ENCODE results near the gene SKOR2.
"Not testable (repeated sequence)": the region's sequence is repeated elsewhere in the genome, so short reads cannot be mapped to it uniquely, and the experiment has no call there.

Gene SKOR2

DNA sequence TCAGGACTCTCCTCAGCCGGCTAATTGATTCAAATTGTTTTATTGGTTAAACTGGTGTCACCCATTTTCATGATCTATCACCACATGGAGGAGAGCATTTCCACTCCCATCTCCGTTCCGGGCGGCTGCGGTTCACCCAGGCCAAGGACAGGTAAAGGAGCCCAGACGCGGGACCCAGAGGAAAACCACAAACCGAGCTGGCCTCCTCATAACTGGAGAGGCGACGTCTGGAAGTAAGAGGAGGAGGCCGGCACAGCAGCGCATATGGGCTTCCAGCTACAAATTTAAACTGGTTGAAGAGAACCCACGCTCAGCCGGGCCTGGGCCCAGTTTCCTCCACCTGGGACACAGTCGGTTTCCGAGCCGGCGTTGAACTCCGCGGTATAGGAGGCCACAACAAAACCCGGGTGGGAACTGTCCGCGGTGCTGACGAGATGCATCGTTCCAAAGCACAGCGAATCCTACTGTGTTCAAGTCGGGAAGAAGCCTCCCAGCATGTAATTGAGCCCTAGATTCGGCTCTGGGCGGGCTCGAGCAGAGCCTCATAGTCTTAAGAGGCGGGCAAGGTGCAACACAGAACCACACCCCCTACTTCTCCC is 3.0 kb upstream of the SKOR2 start:
- peak; percentile 28 for DNase-seq

DNA sequence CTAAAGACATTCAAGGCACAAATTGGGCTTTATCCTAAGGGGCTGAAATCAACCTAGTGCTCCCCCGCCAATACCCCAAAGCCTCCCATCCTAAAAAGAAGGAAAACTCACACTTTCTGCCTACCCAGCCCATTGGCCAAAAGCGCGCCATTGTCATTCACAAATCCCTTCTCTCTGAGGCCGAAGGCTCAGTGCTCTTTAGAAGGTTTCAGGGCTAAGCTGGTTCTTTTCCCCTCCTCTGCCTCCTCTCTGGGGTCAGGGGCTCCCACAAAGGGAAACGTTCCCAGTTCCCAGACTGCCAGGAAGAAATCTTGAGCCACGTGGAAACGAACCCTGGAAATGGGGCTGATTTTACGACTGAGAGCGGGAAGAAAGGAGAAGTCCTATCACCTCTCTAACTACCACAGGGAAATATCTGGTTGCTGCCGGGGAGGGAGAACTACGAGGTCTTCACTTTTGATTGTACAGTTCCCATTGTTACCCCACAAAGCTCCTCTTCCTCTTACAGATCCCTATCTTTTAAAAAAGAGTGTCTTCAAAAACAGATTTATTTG is 1.7 kb upstream of the SKOR2 start:
- no peak for DNase-seq

DNA sequence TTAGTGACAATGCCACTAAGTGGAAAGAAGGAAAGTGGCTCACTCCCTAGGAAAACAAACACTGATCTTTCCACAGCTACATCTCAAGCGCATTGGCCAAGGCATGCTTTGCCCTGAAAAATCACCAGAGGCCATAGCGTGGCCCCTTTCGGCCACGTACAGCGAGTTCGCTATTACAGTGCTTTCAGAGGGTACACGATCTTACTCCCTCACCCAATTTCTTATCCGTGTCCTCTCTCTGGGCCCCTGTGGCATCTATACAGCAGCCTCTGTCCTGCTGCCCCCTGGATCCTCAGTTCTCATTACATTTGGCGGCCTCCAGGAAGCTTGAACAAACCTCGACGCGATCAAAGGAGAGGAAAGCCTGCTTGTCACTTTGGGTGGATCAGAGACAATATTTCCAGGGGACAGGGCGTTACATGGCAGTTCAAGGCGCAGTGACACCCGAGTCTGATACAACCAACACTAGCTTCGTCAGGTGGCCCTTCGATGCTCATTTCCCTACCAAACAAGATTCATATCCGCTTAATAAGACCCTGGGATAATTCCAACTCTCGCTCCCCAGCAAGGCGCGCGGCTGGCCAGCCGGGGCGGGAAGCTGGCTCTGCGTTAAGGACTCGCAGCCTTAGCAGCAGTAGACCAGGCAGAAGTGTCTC is 941 bp downstream of the SKOR2 start:
- no peak for DNase-seq

DNA sequence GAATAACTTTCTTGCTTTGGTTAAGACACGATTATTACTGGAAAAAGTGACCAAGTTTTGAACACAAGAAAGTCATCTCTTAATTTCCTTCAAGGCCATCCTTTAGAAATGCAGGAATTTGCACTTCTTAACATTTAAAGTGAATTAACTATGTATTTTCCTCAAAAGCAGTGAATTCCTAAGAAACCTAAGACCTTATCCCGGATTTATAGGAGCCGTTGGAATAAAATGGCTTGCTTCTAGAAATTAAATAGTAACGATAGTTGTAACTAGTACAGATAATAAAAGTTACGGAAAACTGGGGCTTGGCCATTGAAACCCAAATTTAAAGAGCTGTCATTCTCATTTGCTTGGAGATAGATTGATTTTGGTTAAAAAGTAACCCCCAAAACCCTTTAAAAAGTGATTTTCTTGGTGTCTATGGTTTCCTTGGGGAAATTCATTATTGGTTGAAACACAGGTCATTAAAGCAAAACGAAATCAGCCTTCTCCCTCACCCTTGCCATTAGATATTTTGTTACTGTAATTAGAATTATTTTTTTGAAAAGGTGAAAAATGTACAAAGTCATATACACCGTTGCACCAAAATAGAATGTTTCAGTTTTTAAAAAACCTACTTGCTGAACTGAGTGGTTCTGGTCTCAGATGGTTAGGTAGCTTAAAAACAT is 2.0 kb downstream of the SKOR2 start:
- no peak for DNase-seq

DNA sequence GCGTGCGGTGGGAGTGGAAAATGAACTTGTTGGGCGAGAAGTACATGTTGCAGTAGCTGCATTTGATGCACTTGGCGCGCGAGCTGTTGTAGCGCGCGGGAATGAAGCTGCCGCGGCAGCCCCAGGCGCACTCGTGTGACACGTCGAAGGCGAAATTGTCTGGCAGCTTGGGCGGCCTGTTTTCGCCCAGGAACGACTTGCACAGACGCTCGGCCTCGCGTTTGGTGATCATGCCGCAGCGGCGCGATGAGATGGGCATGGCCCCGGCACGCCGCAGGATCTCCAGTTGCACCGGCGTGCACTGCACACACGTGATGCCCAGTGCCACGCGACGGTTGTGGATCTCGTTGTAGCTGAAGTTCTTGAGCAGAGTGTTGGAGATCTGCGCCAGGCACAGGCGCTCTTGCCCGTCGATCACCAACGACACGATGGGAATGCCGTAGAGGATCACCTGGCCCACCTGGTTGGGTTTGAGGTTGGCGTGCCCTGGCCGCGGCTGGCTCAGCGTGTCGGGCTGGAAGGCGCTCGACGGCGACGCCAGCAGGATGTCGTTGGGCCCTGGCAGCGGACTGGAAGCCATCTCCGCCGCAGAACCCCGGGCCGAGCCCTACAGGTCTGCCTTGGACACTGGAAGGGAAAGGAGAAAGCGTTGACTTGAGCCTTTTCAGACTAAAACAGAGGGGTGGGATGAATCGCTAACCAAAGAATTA is 2.7 kb downstream of the SKOR2 start:
- DNase-seq = no peak

DNA sequence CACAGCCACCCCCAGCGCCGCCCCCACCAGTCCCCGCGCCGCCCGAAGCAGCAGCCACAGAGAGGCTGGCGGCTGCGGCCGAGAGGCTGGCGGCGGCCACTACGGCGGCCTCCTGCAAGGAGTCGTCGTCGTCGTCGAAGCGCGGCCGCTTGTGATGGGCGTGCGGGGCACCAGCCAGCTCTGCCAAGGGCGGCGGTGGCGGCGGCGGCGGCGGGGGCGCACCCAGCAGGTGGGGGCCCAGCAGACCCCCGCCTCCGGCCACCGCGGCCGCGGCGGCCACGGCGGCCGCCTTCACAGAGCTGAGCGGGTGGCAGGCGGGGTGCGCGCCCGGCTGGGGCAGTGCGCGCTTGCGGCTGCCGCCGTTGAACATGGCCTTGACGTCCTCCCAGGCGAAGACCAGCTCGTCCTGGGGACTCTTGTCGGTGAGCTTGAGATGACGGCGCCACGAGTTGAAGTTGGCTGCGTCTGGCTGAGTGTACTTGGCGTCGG is 3.3 kb downstream of the SKOR2 start:
- no peak for DNase-seq

DNA sequence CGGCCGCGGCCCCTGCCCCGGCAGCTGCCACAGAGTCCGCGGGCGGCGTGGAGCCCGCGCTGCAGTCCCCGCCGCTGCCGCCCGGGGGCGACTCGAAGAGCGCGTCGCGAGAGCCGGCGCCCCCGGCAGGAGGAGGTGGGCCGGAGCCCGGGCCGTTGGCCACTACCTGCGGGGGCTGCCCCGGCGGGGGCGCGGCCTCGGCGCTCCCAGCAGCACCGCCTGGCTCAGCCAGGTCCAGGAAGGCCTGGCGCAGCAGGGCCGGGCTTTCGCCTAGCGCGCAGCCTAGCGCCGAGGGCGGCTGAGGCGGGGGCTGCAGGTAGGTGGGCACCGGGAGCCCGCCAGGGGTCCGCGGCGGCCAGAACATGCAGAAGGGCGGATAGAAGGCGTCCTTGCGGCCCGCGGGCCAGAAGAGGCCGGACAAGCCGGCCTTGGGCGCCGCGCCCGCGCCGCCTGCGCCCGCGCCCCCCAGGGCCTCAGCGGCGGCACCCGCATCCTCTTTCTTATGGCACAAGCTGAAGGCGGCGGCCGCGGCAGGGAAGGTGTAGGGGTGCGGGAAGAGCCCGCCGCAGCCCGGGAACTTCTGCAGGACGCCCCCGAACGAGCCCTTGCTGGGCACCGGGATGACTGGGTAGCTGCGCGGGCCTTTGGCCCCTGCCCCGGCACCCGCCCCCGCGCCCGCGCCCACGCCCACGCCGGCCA is 3.9 kb downstream of the SKOR2 start:
- peak; percentile 16 for DNase-seq

DNA sequence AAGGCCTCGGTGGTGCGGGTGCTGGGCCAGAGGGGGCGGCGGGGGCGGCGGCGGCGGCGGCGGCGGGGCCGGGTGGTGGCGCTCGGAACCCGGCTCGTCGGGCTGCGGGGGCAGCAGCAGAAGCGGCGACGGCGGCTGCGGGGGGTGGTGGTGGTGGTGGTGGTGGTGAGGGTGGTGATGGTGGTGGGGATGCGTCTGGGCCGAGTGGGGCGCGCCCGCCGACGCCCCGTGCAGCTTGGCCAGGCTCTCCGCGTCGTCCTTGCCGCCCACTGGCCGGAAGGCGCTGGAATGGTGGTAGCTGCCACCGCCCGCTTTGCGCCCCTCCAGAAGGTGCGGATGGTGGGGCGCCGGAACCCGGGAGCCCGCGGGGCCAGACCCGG is 4.4 kb downstream of the SKOR2 start:
- no peak for DNase-seq

DNA sequence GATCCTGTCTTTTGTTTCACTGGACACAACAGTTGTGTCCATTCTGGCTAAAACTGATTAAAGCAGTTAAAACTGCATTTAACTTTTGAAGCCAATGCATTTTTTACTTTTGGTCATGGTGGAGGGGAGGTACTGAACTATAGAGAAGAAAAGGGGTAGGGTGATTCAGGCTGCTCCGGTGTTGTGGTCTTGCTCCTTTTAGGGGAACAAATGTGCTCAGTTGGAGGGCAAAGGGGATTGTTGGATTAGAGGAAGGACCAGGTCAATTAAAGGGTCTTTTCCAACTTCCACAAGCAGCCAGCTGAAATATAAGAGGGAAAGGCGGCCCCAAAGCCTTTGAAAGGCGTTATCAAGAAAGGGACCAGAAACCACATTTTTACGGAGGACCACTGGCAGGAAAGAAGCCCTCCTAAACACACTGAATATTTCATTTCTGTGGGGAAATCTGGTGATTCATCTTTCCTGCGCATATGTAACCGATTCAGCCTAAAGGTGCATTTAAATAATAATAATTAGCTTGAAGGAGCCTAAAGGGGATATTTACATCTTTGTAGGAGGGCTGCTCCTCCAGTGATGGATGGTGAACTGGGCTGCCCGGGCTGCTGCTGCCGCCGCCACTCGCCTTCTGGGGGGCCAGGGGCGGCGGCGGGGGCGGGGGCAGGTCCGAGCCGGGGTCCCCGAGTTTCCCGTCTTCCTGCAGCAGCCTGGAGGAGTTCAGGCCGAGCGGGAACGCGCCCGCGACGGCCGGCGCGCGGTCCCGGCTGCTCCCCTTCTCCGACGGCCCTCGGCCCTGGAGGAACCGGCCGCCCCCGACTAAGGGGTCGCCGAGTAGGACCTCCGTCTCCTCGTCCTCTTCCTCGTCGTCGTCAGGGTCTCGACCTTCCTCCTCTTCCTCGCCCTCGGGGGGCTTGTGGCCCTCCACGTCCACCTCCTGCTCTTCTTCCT is 5.2 kb downstream of the SKOR2 start:
- no peak for DNase-seq

DNA sequence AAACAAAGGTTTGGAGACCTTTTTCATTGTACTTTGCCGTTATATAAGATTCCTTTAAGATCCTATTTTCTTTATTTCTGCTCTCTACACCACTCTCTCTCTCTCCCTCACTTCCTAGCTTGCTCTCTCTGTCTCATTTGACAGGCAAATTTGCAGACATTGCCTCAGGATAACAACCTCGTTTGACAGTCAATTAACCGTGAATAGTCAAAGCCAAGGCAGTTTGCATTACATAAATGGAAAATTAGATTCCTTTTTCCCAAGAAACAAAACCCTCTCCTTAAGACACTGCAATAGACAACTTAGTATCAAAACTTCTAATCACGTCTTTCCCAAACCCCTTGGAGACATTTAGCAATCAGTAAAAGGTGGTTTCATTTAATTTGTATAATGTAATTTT is 7.4 kb downstream of the SKOR2 start:
- DNase-seq = no peak

DNA sequence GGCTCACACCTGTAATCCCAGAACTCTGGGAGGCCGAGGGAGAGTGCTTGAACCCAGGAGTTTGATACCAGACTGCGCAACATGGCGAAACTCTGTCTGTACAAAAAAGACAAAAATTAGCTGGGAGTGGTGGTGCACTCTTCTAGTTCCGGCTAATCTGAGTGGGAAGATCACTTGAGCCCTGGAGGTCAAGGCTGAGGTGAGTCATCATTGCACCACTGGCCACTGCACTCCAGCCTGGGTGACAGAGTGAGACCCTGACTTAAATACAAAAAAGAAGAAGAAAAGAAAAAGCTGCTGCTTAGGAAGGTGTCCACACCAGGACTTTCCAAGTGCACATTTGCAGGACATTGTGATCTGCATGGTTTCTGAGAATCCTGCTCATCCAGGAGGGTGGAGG is 16.4 kb downstream of the SKOR2 start:
- no peak for DNase-seq

DNA sequence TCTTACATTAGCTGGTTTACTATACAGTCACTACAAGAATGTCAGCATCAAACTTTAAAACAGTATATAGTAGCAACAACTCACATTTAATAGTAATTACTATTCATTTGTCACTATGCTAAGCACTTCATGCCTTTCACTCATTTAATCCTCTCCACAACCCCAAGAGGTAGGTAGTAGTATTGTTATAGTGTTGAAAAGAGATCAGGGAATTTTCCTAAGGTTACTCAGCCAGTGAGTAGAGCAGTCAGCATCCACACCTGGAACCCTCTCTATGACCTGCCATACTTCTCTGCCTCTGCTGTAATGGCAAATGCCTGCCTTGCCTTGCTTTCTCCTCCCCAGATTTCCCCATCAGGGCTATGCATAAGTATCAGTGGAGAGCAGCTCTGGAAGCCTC is 24.8 kb downstream of the SKOR2 start:
- no peak for DNase-seq

DNA sequence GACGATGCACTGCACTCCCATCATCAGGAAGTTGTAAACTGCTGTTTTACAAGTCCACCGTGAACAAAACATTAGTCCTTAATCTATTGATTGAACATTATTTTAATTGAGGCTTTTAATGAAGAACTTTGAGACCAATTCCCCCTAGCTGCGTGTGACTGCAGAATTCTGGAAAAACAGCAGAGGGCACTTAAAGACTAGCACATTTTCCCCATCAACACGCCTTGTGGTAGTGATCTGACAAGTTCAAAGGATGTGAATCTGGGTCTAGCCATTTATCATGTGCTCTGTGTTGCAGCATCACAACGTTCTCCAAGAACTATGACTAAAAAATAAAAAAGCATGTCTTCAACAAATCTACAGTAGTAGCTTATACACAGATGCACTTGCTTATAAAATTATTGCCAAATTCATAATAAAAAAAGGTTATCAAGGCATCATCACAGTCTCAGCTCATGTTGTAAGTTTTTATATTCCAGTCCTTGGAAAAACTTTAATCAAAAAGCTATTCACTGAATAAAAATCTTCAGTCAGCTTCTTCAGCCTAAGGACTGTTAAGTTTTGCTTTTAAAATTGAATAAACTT is 35.8 kb downstream of the SKOR2 start:
- peak; percentile 35 for DNase-seq

DNA sequence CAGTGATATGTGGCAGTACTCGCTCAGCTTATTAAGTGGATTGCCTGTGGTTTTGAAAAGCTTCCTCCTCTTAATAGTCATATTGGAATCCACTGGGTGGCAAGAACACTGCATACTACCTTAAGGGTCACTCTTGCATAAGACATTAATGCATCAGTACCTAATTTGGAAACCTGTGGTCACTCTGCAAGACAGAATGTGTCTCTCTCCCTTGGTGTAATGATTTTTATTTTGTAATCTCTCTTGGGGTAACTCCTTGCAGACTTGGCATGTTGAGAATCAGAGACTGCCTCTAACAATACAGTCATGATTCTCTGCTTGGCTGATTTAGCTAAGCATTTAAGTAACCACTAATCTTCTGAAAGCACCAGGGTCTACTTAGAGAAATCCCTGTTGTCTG is 42.3 kb downstream of the SKOR2 start:
- no peak for DNase-seq

DNA sequence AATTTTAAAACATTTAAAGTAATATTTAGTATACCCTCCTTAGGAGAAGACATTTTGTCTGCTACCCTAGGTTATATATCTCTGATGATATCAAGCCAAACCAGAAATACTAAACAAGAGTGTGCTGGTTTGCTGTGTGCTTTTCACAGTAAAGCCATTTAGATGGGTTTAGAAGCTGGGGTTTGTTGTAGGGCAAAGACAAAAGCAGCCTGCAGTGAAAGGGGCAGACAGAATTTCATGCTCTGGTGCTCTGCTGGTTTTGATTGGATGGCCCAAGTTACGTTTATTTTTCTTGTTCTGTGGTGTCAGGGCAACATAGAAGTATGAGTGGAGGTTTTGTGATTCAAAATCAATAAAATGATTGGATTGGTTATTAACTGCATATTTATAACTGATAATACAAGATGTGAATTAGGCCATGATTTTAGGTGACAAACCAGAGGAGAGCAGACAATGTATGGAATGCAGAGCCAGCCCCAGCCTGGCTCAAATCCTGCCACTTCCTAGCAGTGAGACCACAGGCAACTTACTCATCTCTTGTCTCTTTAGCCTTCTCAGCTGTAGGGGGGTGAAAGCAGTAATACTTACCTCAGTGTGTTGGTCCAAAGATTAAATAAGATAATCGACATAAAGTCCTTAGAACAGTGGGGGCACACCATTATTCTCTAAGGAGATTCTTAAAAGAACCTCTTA is 44.4 kb downstream of the SKOR2 start:
- no peak for DNase-seq

DNA sequence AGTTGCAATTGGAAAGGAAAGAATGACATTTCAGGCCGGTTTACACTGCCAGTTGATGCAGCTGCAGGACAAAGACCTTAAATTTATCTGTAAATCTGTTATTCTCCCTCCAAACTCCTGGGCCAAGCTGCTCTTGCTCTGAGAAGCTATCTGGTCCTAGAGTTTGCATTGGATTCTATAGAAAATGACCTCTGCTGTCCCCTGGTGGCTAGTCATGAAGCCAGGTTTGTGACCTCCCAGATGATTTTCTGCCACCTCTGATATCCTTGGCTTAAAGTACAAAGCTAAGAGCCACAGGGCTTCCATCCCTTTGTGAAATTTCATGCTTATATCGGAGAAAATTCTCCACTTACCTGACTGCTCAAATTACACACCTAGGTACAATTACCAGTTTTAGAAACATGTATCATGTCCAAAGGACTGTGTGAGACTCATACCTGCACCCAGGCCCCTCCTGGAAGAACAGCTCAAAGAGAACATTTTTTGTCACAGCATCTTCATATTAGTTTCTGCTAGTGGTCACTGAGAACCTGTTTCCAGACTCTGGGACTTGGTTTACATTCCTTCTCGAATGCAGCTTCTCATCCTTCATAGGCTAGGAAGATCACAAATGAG is 46.4 kb downstream of the SKOR2 start:
- peak; percentile 57 for DNase-seq

DNA sequence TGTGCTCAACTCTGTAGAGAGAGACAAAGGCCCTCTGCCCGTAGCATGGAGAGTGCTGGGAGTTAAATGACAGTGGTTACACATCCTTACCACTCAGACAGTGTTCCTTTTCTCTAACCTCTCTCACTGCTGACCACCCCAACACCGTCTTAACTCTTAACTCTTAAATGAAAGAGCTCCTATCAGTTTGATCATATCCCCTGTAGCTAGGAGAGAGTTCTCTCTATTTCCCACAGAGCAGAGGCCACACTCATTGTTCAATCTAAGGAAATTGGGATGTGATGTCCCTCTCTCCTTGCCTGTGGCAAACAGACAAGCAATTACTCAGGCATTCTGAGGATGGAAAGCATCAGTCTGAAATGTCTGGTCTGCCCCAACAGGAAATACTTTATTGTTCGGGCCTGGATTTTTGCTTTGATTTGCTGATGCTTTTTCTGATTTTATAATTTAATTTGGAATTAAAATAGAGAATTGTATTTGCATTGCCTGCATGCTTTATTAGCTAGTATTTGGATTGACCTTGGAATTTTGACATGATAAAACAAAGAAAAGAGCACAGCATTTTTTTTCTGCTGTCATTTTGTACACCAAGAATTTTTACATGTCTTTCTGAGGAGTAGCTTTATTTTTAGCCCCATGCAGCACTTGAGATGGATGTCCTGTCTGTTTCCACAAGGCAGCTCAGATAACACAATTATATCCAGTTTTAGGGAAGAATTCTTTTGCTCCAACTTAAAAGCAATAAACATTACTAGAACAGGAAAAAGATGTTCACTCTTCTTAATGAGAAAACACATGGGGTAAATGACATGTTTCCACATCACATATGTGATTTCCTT is 47.6 kb downstream of the SKOR2 start:
- no peak for DNase-seq

DNA sequence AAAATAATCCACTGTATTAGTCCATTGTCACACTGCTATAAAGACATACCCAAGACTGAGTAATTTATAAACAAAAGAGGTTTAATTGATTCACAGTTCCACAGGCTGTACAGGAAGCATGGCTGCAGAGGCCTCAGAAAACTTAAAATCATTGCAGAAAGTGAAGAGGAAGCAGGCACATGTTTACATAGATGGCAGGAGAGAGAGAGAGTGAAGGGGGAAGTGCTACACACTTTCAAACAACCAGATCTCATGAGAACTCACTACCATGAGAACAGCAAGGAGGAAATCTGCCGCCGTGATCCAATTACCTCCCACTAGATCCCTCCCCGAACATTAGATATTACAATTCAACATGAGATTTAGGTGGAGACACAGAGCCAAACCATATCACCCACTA is 55.5 kb downstream of the SKOR2 start:
- not testable (repeated sequence) for DNase-seq

DNA sequence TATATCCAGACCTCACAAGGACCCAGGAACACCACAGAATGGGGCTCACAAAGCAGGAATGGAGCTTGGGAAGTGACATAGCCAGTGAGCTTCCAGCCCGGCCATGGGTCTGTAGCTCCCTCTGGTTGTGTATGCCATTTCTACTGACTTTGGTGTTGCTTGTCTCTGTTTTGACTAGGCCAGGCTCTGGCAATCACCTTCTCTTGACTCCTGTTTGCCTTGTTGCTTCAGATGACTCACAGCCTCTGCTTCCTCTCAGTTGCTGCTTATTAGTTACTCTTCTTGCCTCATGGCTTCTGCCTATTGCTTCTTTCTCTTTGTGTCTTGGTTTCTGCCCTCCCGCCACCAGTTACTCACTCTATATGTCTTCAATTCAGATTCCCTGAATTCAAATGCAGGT is 59.5 kb downstream of the SKOR2 start:
- peak; percentile 37 for DNase-seq
